Adrenal gland (tissue), 12 donors: ENCODE measurements around the gene DFFB. TPM values are rescaled to one million over a fixed set of nuclear protein-coding genes. Genes with fewer than 3 reads are reported as not detected.

Source experiments
- DNase-seq, 7 donors: peaks; one replicate each; pipeline ENCODE4 v3.0.0-alpha.2; 2019 to 2020
- H3K27ac ChIP-seq, 5 donors: fragments of 200-600 bp; sonication (generic) in 4 of 5; 1 replicate in 3 of 5; 2 replicates in 2 of 5; pipeline versions ENCODE4 v1.5.1 to v1.8.0; 2016 to 2020; ENCODE audit warnings: mild to moderate bottlenecking in 1 of 5
- H3K27me3 ChIP-seq: fragments of 200-600 bp; 2 replicates; pipeline ENCODE4 v1.8.0; 2021
- H3K36me3 ChIP-seq, 2 donors: fragments of 200-600 bp; replicated peaks in 1 of 2; 1 replicate in 1 of 2; 2 replicates in 1 of 2; pipeline versions ENCODE4 v1.5.1 to v1.8.0; 2018 to 2022
- H3K4me1 ChIP-seq, 2 donors: fragments of 200-600 bp; replicated peaks in 1 of 2; 1 replicate in 1 of 2; 2 replicates in 1 of 2; pipeline versions ENCODE4 v1.5.1 to v1.8.0; 2018 to 2021
- H3K4me3 ChIP-seq, 4 donors: fragments of 200-600 bp; sonication (generic) in 3 of 4; one replicate each; pipeline ENCODE4 v1.5.1; 2016 to 2018
- H3K9me3 ChIP-seq, 3 donors: fragments of 200-600 bp; sonication (generic) in 1 of 3; replicated peaks in 1 of 3; 1 replicate in 2 of 3; 2 replicates in 1 of 3; pipeline versions ENCODE4 v1.5.1 to v1.8.0; 2016 to 2021
- POLR2A ChIP-seq, 2 donors: fragments of 450-650 bp; IDR thresholded peaks; one replicate each; pipeline ENCODE4 v1.6.1; 2017; ENCODE audit warnings: antibody characterized with exemption in 2 of 2, mild to moderate bottlenecking in 2 of 2, moderate library complexity in 1 of 2
- WGBS, 4 donors: extraction: QIAGEN DNeasy Blood & Tissue Kit in 2 of 4; methylation state at CpG; one replicate each; pipeline versions ENCODE4 v1.1.5 to v1.1.7; 2013 to 2017; 5-methylcytosine and 5-hydroxymethylcytosine counted together
- intact Hi-C, 2 donors: fragments of 100-400 bp; cut with DNase I; formaldehyde crosslinking; loops; one replicate each; pipeline versions ENCODE4 v1.14.1 to v1.15.0; 2022 to 2023
- polyA plus RNA-seq, 3 donors: library from polyadenylated mRNA; stranded (reverse); fragments of 200-250 nt in 2 of 3; fragments of 350-450 nt in 1 of 3; fragmentation: Illumina TruSeq in 1 of 3; extraction: RNeasy Lipid Tissue Mini Kit (QIAGEN cat#74804) in 1 of 3; gene quantifications; one replicate each; pipeline ENCODE4 v1.2.3, GENCODE V29; 2013 to 2014
- total RNA-seq, 9 donors: library from RNA; depleted of rRNA in 4 of 9; stranded (reverse); fragments of >200 nt in 4 of 9; fragments of 120-200 nt in 1 of 9; fragmentation: NEBNext Ultra II Directional in 1 of 9; extraction: Animal tissue kit (Norgen Biotek cat#: 25700) in 1 of 9; gene quantifications; one replicate each; pipeline versions ENCODE4 v1.1.0 to v1.2.4, GENCODE V29; 2013 to 2023
- TF ChIP-seq, protein P1 (sequence below), 6 experiments: fragments of 450-650 bp in 4 of 6; fragments of 200-600 bp in 2 of 6; sonication (generic) in 1 of 6; IDR thresholded peaks; 1 replicate in 5 of 6; 2 replicates in 1 of 6; pipeline versions ENCODE4 v1.5.1 to v1.8.0; 2016 to 2021; ENCODE audit warnings: antibody characterized with exemption in 6 of 6, mild to moderate bottlenecking in 2 of 6, moderate library complexity in 1 of 6
- donor health status: healthy with polysubstance abuse.
- donor health status: Bipolar disorder and iron deficiency.
- donor health status: DM: yes; HTN: yes; CAD: no.
- donor health status: DM: no; HTN: no; CAD: no.
- donor health status: DM: no; HTN: no; CAD: no.
- donor health status: DM: yes; HTN: yes; CAD: no.

The DFFB gene
- total and polyA plus RNA-seq, 12 donors = 1.8 to 13.4 (median 5.2) TPM

DNA sequence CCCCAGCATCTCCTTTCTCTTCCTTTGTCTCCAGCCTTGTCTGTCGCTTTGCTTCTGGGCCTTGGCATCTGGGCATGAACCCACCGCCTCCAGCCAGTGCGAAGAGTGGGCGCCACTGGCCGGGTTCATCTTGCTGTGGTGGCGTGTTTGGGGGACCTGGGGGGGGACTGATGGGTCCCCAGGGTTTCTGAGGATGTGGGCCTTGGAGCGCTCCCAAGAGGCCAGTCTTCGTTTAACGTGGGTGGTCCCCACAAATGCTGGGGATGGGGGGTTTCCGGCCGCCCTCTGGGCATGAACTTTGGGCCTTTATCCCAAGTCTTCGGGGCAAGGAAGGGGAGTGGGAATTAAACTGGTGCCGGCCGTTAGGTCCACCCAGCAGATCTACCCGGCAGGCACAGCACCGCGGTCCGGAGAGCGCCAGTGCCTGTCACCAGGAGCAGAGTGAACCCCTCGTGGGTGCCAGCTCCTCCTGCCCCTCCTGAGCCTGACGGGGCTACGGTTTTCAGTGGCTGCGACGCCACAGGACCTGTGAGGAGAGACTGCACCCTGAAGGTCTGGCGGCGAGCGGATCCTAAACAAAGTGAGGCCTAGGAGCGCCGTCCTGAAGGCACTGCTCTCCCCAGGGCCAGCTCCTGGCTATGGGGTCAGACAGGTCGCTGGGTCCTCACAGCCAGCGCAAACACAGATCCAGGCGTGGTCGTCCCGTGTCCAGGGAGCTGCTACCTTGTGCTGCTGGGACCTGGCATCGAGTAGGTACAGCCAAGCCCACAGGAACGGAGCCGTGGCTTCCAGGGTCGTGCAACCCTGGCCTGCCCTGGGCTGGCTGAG, 54.9 kb downstream of the DFFB start:
- no peak for DNase-seq
- H3K36me3 ChIP-seq = no peaks in the 10 kb centered on the region
- H3K27ac ChIP-seq = no peak overlapping the region
- intact Hi-C loops = no loop called here
- H3K4me3 ChIP-seq = no peak overlapping the region
- no peaks in the 10 kb centered on the region for H3K9me3 ChIP-seq
- peaks cover 4% of the 10 kb centered on the region for H3K27me3 ChIP-seq
- no peak for TF ChIP-seq POLR2A (IDR thresholded peaks at IDR 0.05)
- TF ChIP-seq, protein P1, sequence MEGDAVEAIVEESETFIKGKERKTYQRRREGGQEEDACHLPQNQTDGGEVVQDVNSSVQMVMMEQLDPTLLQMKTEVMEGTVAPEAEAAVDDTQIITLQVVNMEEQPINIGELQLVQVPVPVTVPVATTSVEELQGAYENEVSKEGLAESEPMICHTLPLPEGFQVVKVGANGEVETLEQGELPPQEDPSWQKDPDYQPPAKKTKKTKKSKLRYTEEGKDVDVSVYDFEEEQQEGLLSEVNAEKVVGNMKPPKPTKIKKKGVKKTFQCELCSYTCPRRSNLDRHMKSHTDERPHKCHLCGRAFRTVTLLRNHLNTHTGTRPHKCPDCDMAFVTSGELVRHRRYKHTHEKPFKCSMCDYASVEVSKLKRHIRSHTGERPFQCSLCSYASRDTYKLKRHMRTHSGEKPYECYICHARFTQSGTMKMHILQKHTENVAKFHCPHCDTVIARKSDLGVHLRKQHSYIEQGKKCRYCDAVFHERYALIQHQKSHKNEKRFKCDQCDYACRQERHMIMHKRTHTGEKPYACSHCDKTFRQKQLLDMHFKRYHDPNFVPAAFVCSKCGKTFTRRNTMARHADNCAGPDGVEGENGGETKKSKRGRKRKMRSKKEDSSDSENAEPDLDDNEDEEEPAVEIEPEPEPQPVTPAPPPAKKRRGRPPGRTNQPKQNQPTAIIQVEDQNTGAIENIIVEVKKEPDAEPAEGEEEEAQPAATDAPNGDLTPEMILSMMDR (IDR thresholded peaks at IDR 0.05) = no peak
- WGBS, 4 donors = 88 to 91% (median 88%) methylated on average over 12 to 38 of the region's 38 CpGs
- no peaks in the 10 kb centered on the region for H3K4me1 ChIP-seq

DNA sequence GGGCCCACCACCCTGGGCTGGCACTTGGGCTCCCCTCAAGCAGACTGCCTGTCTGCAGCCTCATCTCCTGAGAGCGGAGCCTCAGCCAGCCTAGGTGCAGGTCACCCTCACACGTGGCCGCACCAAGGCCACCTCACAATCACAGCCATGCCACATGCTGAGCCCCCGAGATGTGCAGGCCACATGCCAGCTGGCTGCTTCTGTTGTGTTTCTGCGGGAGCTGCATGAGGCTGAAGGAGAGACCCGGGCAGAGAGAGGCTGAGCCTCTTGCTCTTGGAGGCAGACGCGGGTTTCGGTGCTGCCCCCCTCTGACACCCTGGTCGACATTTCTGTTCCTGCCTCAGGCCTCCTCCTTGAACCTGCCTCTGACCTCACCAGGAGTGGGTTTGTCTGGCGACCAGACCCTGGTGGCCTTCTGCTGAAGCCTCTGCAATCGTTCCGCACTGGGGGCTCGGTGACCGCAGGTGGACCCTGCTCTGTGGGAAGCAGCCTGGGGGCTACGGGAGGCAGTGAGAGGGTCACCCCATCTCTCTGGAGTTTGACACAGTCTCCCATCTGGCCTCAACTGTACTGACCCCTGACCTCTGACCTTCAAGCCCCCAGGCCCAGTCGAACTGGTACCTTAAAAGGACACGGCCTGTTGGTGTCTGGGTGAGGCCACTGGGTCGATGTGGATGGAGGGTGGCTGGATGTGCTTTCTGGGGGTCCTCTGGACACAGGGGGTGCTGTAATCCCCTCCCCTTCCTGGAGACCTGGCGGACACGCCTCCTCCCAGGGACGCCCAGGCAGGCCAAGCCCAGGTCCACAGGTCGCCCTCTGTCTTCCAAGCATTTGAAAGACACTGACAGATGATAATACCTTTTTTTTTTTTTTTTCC, 55.8 kb downstream of the DFFB start:
- DNase-seq = no peak
- Histone ChIP-seq H3K4me3 (no peak overlapping the region), H3K27me3 (peaks cover 4% of the 10 kb centered on the region), H3K27ac (no peak overlapping the region), H3K4me1 (no peaks in the 10 kb centered on the region), H3K9me3 (no peaks in the 10 kb centered on the region), H3K36me3 (no peaks in the 10 kb centered on the region)
- 90 to 92% (median 91%) methylated on average over 18 to 23 of the region's 23 CpGs for WGBS, 4 donors
- TF ChIP-seq, protein P1 (IDR thresholded peaks at IDR 0.05) = no peak
- TF ChIP-seq POLR2A (IDR thresholded peaks at IDR 0.05) = no peak
- intact Hi-C loops = no loop called here

GRCh38 chr1:3914331-3914851, 57.1 kb downstream of the DFFB start:
- H3K27me3 ChIP-seq = peaks cover 4% of the 10 kb centered on the region
- no peak for DNase-seq
- TF ChIP-seq, protein P1 (IDR thresholded peaks at IDR 0.05) = no peak
- TF ChIP-seq POLR2A (IDR thresholded peaks at IDR 0.05) = no peak
- no peaks in the 10 kb centered on the region for H3K4me1 ChIP-seq
- intact Hi-C loops = no loop called here
- H3K36me3 ChIP-seq = no peaks in the 10 kb centered on the region
- no peak overlapping the region for H3K27ac ChIP-seq
- no peak overlapping the region for H3K4me3 ChIP-seq
- WGBS, 4 donors = 92 to 96% (median 94%) methylated on average over 13 to 21 of the region's 21 CpGs
- no peaks in the 10 kb centered on the region for H3K9me3 ChIP-seq

DNA sequence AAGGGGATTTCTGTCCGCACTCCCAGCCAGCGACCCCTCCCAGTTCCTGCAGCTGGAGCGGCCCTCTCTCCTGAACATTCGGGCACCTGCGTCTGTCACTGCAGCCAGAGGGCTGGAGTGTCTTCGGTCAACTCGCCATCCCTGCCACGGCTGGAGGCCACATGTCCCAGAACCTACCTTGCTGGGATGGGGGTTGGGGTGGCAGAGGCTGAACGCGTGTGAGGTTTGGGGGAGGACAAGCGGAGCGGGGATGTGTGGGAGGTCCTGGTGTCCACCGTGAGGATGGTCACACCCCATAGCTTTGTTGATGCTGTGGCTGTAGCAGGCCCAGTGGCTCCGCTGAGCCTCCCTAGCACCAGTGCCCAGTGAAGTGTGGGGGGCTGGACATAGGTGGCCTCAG, 57.6 kb downstream of the DFFB start:
- H3K36me3 ChIP-seq = no peaks in the 10 kb centered on the region
- no peaks in the 10 kb centered on the region for H3K9me3 ChIP-seq
- intact Hi-C loops = no loop called here
- TF ChIP-seq, protein P1 (IDR thresholded peaks at IDR 0.05) = no peak
- no peak for TF ChIP-seq POLR2A (IDR thresholded peaks at IDR 0.05)
- H3K4me1 ChIP-seq = no peaks in the 10 kb centered on the region
- 85 to 89% (median 88%) methylated on average over 7 to 14 of the region's 14 CpGs for WGBS, 4 donors
- DNase-seq = no peak
- H3K27ac ChIP-seq = no peak overlapping the region
- H3K27me3 ChIP-seq = peaks cover 4% of the 10 kb centered on the region
- H3K4me3 ChIP-seq = no peak overlapping the region
